ENCODE measurements around the gene ADAMTS18.

DNA sequence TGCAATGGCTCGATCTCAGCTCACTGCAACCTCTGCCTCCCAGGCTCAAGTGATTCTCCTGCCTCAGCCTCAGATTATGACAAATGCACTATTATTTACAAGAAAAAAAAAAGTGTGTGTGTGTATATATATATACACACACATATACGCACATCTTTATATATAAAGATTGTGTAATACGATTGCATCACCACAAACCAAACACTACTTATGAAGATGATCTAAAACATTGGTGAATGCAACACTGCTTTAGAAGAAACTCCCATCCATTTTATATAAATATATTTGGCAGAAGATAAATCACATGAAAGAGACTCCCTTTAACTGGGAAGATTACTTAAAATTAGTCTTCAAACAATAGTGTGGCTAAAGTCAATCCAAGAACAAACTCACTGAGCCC, 138.9 kb downstream of the ADAMTS18 start:
- no peak for TF ChIP-seq CTCF (conservative IDR thresholded peaks at IDR 0.05; ENCODE audit: low read depth, low read length)
- no peak for TF ChIP-seq EZH2phosphoT487 (IDR thresholded peaks at IDR 0.05; ENCODE audit: borderline replicate concordance, low read length)
- no peak for TF ChIP-seq EZH2 (IDR thresholded peaks at IDR 0.05; ENCODE audit: low read length, unreplicated experiment)
